Gastroesophageal sphincter (tissue), 4 donors: ENCODE data around the gene EPHA2. TPM values are rescaled to one million over a fixed set of nuclear protein-coding genes. Genes with fewer than 3 reads are reported as not detected.
A peak's percentile ranks its signal among the peaks of the same experiment; 100 is the strongest.
"Not testable (repeated sequence)": the region's sequence is repeated elsewhere in the genome, so short reads cannot be mapped to it uniquely, and the experiment has no call there.

Experiments
- ATAC-seq: fragments of 150-250 bp; one replicate; pipeline ENCODE4 v1.9.1; 2016; ENCODE audit warnings: mild to moderate bottlenecking, moderate library complexity
- H3K27ac ChIP-seq, 4 donors: fragments of 200-600 bp; sonication (generic) in 3 of 4; 1 replicate in 3 of 4; 2 replicates in 1 of 4; pipeline ENCODE4 v1.5.1; 2016 to 2019
- H3K27me3 ChIP-seq: fragments of 200-600 bp; sonication (generic); one replicate; pipeline ENCODE4 v1.5.1; 2019
- H3K36me3 ChIP-seq, 2 donors: fragments of 200-600 bp; sonication (generic); one replicate each; pipeline ENCODE4 v1.5.1; 2019; ENCODE audit warnings: control low read depth in 1 of 2
- H3K4me1 ChIP-seq, 3 donors: fragments of 200-600 bp; sonication (generic); 1 replicate in 2 of 3; 2 replicates in 1 of 3; pipeline ENCODE4 v1.5.1; 2016 to 2019; ENCODE audit warnings: control low read depth in 2 of 3
- H3K4me3 ChIP-seq, 2 donors: fragments of 200-600 bp; sonication (generic); one replicate each; pipeline ENCODE4 v1.5.1; 2019; ENCODE audit warnings: mild to moderate bottlenecking in 1 of 2, moderate library complexity in 1 of 2
- H3K9me3 ChIP-seq, 3 donors: fragments of 200-600 bp; sonication (generic); one replicate each; pipeline ENCODE4 v1.5.1; 2017 to 2019; ENCODE audit warnings: control low read depth in 2 of 3
- CTCF ChIP-seq, 4 experiments: fragments of 200-600 bp in 2 of 4; fragments of 450-650 bp in 2 of 4; sonication (generic) in 1 of 4; IDR thresholded peaks; one replicate each; pipeline ENCODE4 v1.5.1; 2017 to 2019; ENCODE audit warnings: antibody characterized with exemption in 4 of 4, mild to moderate bottlenecking in 2 of 4, moderate library complexity in 2 of 4
- EP300 ChIP-seq: sonication (generic); formaldehyde crosslinking; IDR thresholded peaks from one replicate; pipeline ENCODE4 v1.6.1; 2017; ENCODE audit warnings: antibody characterized with exemption, mild to moderate bottlenecking
- POLR2A ChIP-seq, 2 donors: fragments of 450-650 bp; IDR thresholded peaks; one replicate each; pipeline ENCODE4 v1.6.1; 2017; ENCODE audit warnings: antibody characterized with exemption in 2 of 2, mild to moderate bottlenecking in 2 of 2, moderate library complexity in 1 of 2
- POLR2AphosphoS5 ChIP-seq: sonication (generic); formaldehyde crosslinking; IDR thresholded peaks from one replicate; pipeline ENCODE4 v1.6.1; 2017; ENCODE audit warnings: antibody characterized with exemption
- WGBS, 2 donors: methylation state at CpG; one replicate each; pipeline ENCODE4 v1.1.5; 2018; ENCODE audit warnings: low coverage in 1 of 2; 5-methylcytosine and 5-hydroxymethylcytosine counted together
- total RNA-seq, 4 donors: library from RNA; depleted of rRNA; stranded (reverse); fragments of >200 nt; gene quantifications; one replicate each; pipeline ENCODE4 v1.1.0, GENCODE V29; 2016

Gene EPHA2
- total RNA-seq, 4 donors from 2014 or later: 8.9 to 16.1 (median 12.4) TPM

- TF ChIP-seq EP300 (no peak), POLR2AphosphoS5 (no peak), CTCF (IDR thresholded peaks at IDR 0.05) (no peak), POLR2A (IDR thresholded peaks at IDR 0.05) (no peak)
- 91% methylated on average over 3 of the region's 14 CpGs; no CpG with 5 or more reads in 1 of the 2 donors for WGBS, 2 donors
- H3K9me3 ChIP-seq: peaks cover 0 to 12% (median 0%) of the 10 kb centered on the region in 3 donors
- no peak overlapping the region for H3K27ac ChIP-seq
- no peaks in the 10 kb centered on the region for H3K36me3 ChIP-seq
- peaks cover 0 to 16% (median 7%) of the 10 kb centered on the region in 3 donors for H3K4me1 ChIP-seq
- no peaks in the 10 kb centered on the region for H3K27me3 ChIP-seq
- H3K4me3 ChIP-seq: no peak overlapping the region
- ATAC-seq: no peak
Measured at GRCh38 chr1:16112596-16113555, 43.0 kb downstream of the EPHA2 start.

DNA sequence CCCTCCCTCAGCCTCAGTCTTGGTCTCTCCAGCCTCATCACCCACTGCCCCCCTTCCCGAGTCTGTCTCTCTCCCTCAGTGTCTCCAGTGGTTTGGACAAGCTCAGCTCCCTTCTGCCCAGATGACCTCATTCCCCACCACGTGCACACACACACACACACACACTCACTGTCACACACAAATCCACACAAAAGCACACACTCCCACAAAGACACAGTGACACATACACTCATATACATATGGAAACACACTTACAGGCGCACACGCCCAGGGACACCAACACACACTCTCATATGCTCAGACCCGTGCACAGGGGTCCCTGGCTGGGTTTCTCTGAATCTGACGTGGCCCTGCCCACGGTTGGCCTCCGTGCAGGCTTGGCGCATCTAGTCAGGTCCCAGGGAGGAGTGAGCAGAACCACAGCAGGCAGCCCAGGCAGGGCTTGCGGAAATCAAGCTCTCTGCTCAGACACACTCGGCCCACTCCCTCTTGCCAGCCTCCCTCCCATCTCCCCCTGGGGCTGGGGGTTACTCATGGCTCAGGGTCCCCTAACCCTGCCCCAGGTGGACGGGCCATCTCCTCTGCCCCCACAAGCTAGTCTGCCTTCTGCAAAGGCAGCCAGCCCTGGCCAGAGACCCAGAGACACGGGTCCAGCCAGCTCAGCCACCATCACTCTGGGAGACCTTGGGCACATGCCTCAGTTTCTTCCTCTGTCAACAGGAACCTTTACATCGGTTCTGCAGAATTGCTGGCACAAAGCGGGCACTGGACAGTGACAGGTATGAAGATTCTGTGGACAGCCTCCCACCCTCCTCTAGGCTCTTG is 43.9 kb downstream of the EPHA2 start:
- H3K9me3 ChIP-seq: peaks cover 0 to 19% (median 0%) of the 10 kb centered on the region in 3 donors
- no peak for TF ChIP-seq POLR2AphosphoS5
- H3K27me3 ChIP-seq: no peaks in the 10 kb centered on the region
- no peaks in the 10 kb centered on the region for H3K36me3 ChIP-seq
- peaks cover 0 to 16% (median 7%) of the 10 kb centered on the region in 3 donors for H3K4me1 ChIP-seq
- ATAC-seq: peak; percentile 43
- WGBS, 2 donors: 55% methylated on average over 6 of the region's 15 CpGs; no CpG with 5 or more reads in 1 of the 2 donors
- H3K4me3 ChIP-seq: no peak overlapping the region
- no peak overlapping the region for H3K27ac ChIP-seq

- WGBS, 2 donors: 90 to 93% methylated on average over 2 to 5 of the region's 7 CpGs
- H3K9me3 ChIP-seq: peaks cover 0 to 19% (median 0%) of the 10 kb centered on the region in 3 donors
- no peaks in the 10 kb centered on the region for H3K36me3 ChIP-seq
- H3K4me3 ChIP-seq: no peak overlapping the region
- ATAC-seq: no peak
- H3K27ac ChIP-seq: no peak overlapping the region
- TF ChIP-seq EP300: no peak
- TF ChIP-seq CTCF (IDR thresholded peaks at IDR 0.05): no peak
- no peak for TF ChIP-seq POLR2A (IDR thresholded peaks at IDR 0.05)
- TF ChIP-seq POLR2AphosphoS5: no peak
- peaks cover 0 to 16% (median 7%) of the 10 kb centered on the region in 3 donors for H3K4me1 ChIP-seq
- no peaks in the 10 kb centered on the region for H3K27me3 ChIP-seq
Measured at GRCh38 chr1:16110884-16111283, 45.0 kb downstream of the EPHA2 start.

GRCh38 chr1:16110456-16110855 is 45.4 kb downstream of the EPHA2 start:
- WGBS, 2 donors: 60 to 82% methylated on average over 1 to 6 of the region's 6 CpGs
- Histone ChIP-seq H3K4me3 (no peak overlapping the region), H3K9me3 (peaks cover 0 to 19% (median 0%) of the 10 kb centered on the region in 3 donors), H3K27me3 (no peaks in the 10 kb centered on the region), H3K36me3 (no peaks in the 10 kb centered on the region), H3K4me1 (peaks cover 0 to 16% (median 7%) of the 10 kb centered on the region in 3 donors), H3K27ac (no peak overlapping the region)
- TF ChIP-seq POLR2AphosphoS5 (no peak), EP300 (no peak), CTCF (IDR thresholded peaks at IDR 0.05) (no peak), POLR2A (IDR thresholded peaks at IDR 0.05) (no peak)
- no peak for ATAC-seq

DNA sequence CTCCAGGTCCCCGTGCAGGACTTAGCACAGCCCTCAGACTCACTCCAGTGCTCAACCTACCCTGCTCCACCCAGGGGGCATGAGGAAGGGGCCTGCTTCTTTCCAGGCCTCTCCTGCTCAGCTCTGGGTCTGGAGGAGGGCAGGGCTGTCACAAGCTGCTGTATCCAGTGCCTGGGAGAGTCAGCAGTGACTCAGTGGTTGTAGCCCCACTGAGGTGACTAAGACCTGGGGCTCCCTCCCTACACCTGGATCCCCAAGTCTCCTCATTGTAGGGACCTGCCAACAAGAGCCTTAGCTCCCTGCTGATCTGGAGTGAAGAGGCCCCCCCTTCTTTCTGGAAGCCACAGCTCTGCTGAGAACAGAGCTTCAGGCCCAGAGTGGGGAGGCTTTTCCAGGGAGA is 46.3 kb downstream of the EPHA2 start:
- peaks cover 0 to 19% (median 0%) of the 10 kb centered on the region in 3 donors for H3K9me3 ChIP-seq
- no peak for ATAC-seq
- no CpG with 5 or more reads among the region's 1 CpG for WGBS, 2 donors
- H3K4me1 ChIP-seq: peaks cover 0 to 16% (median 7%) of the 10 kb centered on the region in 3 donors
- H3K27me3 ChIP-seq: no peaks in the 10 kb centered on the region
- no peaks in the 10 kb centered on the region for H3K36me3 ChIP-seq
- no peak overlapping the region for H3K4me3 ChIP-seq
- TF ChIP-seq POLR2AphosphoS5 (no peak), CTCF (IDR thresholded peaks at IDR 0.05) (no peak), POLR2A (IDR thresholded peaks at IDR 0.05) (no peak), EP300 (no peak)
- H3K27ac ChIP-seq: no peak overlapping the region

GRCh38 chr1:16107039-16107438 is 48.8 kb downstream of the EPHA2 start:
- WGBS, 2 donors: 61 to 75% methylated on average over 4 to 5 of the region's 5 CpGs
- peaks cover 0 to 19% (median 0%) of the 10 kb centered on the region in 3 donors for H3K9me3 ChIP-seq

More at GRCh38 chr1:16107039-16107438, 48.8 kb downstream of the EPHA2 start:
- not testable (repeated sequence) for H3K27me3 ChIP-seq, H3K27ac ChIP-seq, H3K4me1 ChIP-seq, H3K4me3 ChIP-seq, H3K36me3 ChIP-seq, ATAC-seq
